Measurements from ENCODE around the gene AHDC1.

DNA sequence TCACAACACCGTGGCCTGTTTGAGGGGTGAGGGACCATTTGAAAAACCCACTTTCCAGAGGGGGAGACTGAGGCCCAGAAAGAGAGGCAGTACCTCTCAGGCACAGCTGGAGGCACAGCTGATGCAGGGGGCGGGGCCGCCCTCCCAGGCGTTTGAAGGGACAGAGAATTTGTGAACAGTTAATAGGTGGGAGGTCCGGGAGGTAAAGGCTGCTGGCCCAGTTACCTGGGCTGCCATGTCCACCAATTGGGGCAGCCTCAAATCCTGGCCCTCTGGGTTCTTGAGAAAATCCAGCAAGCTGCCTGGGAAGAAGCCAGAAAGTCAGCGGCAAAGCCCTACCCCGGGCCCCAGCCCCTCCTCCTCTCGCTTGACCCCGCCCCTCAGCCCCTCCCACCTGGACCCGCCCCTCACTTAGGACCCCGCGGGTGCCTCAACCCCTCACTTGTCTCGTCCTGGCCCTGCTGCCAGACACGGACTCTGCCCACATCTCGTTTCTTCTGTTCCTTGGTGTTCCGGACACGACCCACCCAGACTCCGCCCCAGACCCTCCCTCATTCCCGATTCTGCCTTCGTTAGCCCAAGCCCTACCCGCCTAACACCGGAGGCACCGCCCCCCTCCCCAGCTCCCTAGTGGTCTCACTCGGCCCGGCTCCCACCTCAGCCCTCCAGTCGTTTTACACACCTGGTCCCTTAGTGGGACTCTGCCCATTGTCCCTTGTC, 10.8 kb upstream of the AHDC1 start:
- TF ChIP-seq POLR2A (IDR thresholded peaks at IDR 0.05) = no peak
- TF ChIP-seq, protein P1, sequence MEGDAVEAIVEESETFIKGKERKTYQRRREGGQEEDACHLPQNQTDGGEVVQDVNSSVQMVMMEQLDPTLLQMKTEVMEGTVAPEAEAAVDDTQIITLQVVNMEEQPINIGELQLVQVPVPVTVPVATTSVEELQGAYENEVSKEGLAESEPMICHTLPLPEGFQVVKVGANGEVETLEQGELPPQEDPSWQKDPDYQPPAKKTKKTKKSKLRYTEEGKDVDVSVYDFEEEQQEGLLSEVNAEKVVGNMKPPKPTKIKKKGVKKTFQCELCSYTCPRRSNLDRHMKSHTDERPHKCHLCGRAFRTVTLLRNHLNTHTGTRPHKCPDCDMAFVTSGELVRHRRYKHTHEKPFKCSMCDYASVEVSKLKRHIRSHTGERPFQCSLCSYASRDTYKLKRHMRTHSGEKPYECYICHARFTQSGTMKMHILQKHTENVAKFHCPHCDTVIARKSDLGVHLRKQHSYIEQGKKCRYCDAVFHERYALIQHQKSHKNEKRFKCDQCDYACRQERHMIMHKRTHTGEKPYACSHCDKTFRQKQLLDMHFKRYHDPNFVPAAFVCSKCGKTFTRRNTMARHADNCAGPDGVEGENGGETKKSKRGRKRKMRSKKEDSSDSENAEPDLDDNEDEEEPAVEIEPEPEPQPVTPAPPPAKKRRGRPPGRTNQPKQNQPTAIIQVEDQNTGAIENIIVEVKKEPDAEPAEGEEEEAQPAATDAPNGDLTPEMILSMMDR (IDR thresholded peaks at IDR 0.05) = no peak
